HAP-1 (cell line): ENCODE results near the gene NT5DC3.

ENCODE experiments used
- DNase-seq, 2 experiments: peaks; one replicate each; pipeline ENCODE4 v3.0.0-alpha.2; 2016 to 2020; ENCODE audit warnings: low spot score in 2 of 2
- H3K27me3 ChIP-seq: fragments of 250-450 bp; sonication (Bioruptor Pico); 2 replicates; pipeline ENCODE4 v1.5.1; 2020; ENCODE audit warnings: low read depth, mild to moderate bottlenecking, moderate library complexity
- H3K36me3 ChIP-seq: fragments of 250-450 bp; sonication (Bioruptor Pico); replicated peaks from 2 replicates; pipeline ENCODE4 v1.5.1; 2020; ENCODE audit warnings: mild to moderate bottlenecking
- H3K4me1 ChIP-seq: fragments of 250-450 bp; sonication (Bioruptor Pico); 2 replicates; pipeline ENCODE4 v1.5.1; 2020; ENCODE audit warnings: mild to moderate bottlenecking
- H3K4me3 ChIP-seq: fragments of 250-450 bp; sonication (Bioruptor Pico); 2 replicates; pipeline ENCODE4 v1.5.1; 2020; ENCODE audit warnings: mild to moderate bottlenecking, moderate library complexity
- H3K9me3 ChIP-seq: fragments of 250-450 bp; sonication (Bioruptor Pico); 2 replicates; pipeline ENCODE4 v1.5.1; 2020; ENCODE audit warnings: mild to moderate bottlenecking, moderate library complexity
- in situ Hi-C: fragments of 300-500 bp; cut with MboI; formaldehyde crosslinking; loops from 3 replicates; pipeline ENCODE4 v1.14.3; 2020; ENCODE audit warnings: low sequenced_read_pairs, inconsistent platforms, mixed read lengths

NT5DC3 gene

GRCh38 chr12:103743788-103744187, 97.2 kb downstream of the NT5DC3 start:
- Histone ChIP-seq H3K4me3 (no peak overlapping the region), H3K27me3 (no peaks in the 10 kb centered on the region; the same call in 1 of the 2 replicates), H3K9me3 (no peaks in the 10 kb centered on the region), H3K36me3 (no peaks in the 10 kb centered on the region), H3K4me1 (no peaks in the 10 kb centered on the region)
- DNase-seq = no peak
- in situ Hi-C loops = no loop called here

DNA sequence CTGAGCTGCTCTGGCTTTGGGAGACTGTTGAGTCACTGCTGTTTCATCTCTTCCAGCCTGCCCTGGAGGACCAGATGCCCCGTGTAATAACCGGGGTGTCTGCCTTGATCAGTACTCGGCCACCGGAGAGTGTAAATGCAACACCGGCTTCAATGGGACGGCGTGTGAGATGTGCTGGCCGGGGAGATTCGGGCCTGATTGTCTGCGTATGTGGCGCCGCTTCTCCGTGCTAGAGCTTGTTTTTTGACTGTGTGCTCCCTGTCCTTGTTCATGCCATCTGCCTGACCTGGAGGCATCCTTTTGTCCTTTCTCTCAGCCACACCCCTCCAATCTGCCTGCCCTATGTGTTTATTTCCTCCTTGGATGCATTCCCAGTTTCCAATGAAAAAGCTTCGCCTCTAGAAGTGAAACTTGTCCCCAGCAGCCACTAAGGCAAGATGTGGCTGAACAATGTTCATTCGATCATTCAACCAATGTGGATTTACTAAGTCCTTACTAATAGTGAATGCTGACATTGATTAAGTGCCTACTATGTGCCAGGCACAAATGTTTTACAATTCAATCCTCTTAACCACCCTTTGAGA, 98.6 kb downstream of the NT5DC3 start:
- no peaks in the 10 kb centered on the region for H3K4me1 ChIP-seq
- H3K36me3 ChIP-seq = no peaks in the 10 kb centered on the region
- no peak for DNase-seq
- H3K4me3 ChIP-seq = no peak overlapping the region
- no peaks in the 10 kb centered on the region; the same call in none of the 2 replicates for H3K27me3 ChIP-seq
- in situ Hi-C loops = no loop called here
- no peaks in the 10 kb centered on the region for H3K9me3 ChIP-seq

- H3K9me3 ChIP-seq = no peaks in the 10 kb centered on the region
- no peak for DNase-seq
- no peak overlapping the region for H3K4me3 ChIP-seq
- no peaks in the 10 kb centered on the region for H3K36me3 ChIP-seq
- H3K4me1 ChIP-seq = no peaks in the 10 kb centered on the region
- in situ Hi-C loops = no loop called here
- peaks cover 10% of the 10 kb centered on the region for H3K27me3 ChIP-seq
Observed at GRCh38 chr12:103737881-103738280, 103.2 kb downstream of the NT5DC3 start.

DNA sequence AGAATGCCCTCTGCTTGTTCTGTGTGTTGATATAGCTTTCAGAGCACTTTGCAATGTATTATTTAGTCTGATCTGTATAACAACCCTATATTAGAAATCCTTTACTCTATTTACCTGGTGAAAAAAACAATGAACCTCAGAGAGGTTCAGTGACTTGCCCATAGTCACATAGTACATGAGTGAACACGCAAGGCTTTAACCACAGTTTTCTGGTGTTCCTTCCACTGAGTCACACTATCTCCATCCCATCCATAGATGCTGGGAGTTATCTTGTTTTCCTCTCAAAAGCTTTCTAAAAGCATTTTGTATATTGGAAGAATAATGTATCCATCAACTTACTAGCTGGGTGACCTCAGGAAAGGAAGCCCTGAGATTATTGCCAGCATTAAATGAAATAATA, 104.5 kb downstream of the NT5DC3 start:
- no peaks in the 10 kb centered on the region for H3K4me1 ChIP-seq
- no peaks in the 10 kb centered on the region for H3K9me3 ChIP-seq
- in situ Hi-C loops = no loop called here
- H3K27me3 ChIP-seq = peaks cover 10% of the 10 kb centered on the region
- DNase-seq = no peak
- H3K4me3 ChIP-seq = no peak overlapping the region
- H3K36me3 ChIP-seq = no peaks in the 10 kb centered on the region

DNA sequence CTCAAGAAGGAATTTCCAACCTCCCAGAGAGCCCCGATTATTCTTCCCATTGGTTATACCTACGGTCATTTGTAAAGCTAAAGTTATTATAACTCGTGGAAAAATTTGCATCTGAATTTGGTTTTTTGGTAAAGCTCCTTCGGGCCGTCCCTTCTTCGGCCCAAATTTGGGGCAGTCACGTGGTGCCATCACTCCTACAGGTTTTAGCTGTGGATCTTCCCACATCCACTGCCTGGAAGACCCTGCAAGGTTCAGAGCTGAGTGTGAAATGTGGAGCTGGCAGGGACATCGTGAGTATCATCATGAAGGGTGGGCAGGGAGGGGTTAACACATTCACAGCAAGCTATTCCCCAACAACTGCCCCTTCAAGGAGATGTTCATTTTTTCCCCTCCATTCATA, 105.7 kb downstream of the NT5DC3 start:
- no peaks in the 10 kb centered on the region for H3K4me1 ChIP-seq
- H3K27me3 ChIP-seq = peaks cover 10% of the 10 kb centered on the region
- H3K4me3 ChIP-seq = no peak overlapping the region
- in situ Hi-C loops = no loop called here
- DNase-seq = no peak
- no peaks in the 10 kb centered on the region for H3K9me3 ChIP-seq
- H3K36me3 ChIP-seq = no peaks in the 10 kb centered on the region

- no peak for DNase-seq
- Histone ChIP-seq H3K4me1 (no peaks in the 10 kb centered on the region), H3K36me3 (no peaks in the 10 kb centered on the region), H3K4me3 (no peak overlapping the region), H3K27me3 (peaks cover 10% of the 10 kb centered on the region), H3K9me3 (no peaks in the 10 kb centered on the region)
- in situ Hi-C loops = no loop called here
Observed at GRCh38 chr12:103734863-103735262, 106.2 kb downstream of the NT5DC3 start.

- in situ Hi-C loops = no loop called here
- H3K27me3 ChIP-seq = peaks cover 10% of the 10 kb centered on the region
- DNase-seq = no peak
- no peaks in the 10 kb centered on the region for H3K4me1 ChIP-seq
- no peaks in the 10 kb centered on the region for H3K9me3 ChIP-seq
- no peak overlapping the region for H3K4me3 ChIP-seq
- H3K36me3 ChIP-seq = no peaks in the 10 kb centered on the region
Observed at GRCh38 chr12:103731539-103731938, 109.5 kb downstream of the NT5DC3 start.

GRCh38 chr12:103729499-103729898, 111.5 kb downstream of the NT5DC3 start:
- in situ Hi-C loops = no loop called here
- H3K9me3 ChIP-seq = no peaks in the 10 kb centered on the region
- no peak overlapping the region for H3K4me3 ChIP-seq
- no peaks in the 10 kb centered on the region for H3K36me3 ChIP-seq
- peaks cover 4% of the 10 kb centered on the region; the same call in 1 of the 2 replicates for H3K27me3 ChIP-seq
- H3K4me1 ChIP-seq = no peaks in the 10 kb centered on the region
- no peak for DNase-seq

DNA sequence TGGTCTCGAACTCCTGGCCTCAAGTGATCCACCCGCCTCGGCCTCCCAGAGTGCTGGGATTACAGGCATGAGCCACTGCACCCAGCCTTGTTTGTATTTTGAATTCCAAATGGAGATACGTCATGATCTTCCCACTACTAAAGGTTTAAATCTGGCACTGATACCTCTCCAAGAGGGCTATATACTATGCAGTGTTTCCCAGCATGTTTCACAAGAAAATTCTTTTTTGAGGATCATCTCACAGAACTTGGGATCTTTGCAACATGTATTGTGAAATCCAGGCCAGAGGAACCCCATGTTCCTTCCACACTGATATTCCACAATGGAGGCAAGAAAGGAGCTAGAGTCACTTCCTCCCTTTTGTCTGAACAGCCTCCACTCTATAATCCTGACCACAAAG, 112.7 kb downstream of the NT5DC3 start:
- no peaks in the 10 kb centered on the region for H3K36me3 ChIP-seq
- in situ Hi-C loops = no loop called here

DNA sequence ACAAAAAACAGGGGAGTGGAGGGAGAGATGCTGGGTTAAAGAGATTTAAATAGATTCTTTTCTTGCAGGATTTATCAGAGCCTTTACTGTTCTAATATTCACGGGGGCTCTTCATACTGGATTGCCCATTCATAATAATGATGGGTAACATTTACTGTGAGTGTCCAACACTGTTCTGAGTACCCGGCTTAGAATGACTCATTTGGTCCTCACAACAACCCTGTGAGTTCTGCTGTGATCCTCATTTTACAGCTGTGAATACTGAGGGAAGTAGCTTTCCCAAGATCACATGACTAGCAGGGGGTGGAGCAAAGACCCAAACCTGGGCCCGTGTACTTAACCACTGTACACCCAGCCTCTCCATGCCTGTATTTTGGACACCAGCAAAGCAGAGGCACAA, 113.4 kb downstream of the NT5DC3 start:
- no peaks in the 10 kb centered on the region for H3K36me3 ChIP-seq
- DNase-seq = no peak
- in situ Hi-C loops = no loop called here
- no peak overlapping the region for H3K4me3 ChIP-seq
- no peaks in the 10 kb centered on the region for H3K9me3 ChIP-seq
- no peaks in the 10 kb centered on the region for H3K4me1 ChIP-seq
- H3K27me3 ChIP-seq = peaks cover 6% of the 10 kb centered on the region; the same call in 1 of the 2 replicates

More for the DNA sequence above, 112.7 kb downstream of the NT5DC3 start:
- Histone ChIP-seq H3K4me3 (no peak overlapping the region), H3K9me3 (no peaks in the 10 kb centered on the region), H3K4me1 (no peaks in the 10 kb centered on the region), H3K27me3 (peaks cover 6% of the 10 kb centered on the region; the same call in 1 of the 2 replicates)
- no peak for DNase-seq

DNA sequence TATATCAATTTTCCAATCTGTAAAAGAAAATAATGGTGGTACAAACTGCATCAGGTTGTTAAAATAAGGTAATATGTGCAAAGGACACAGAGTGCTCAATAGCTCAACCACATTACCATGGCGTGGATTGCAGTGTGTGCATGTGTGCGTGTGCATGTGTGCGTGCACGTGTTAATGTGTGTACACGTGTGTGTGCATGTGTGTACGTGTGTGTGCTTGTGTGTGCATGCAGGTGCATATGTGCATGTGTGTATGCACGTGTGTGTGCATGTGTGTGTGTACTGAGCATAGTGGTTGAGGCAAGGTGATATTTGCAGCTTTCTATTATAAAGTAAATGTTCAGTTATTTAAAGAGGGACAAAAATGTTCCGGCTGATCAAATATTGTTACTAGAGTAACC, 115.6 kb downstream of the NT5DC3 start:
- H3K4me3 ChIP-seq = no peak overlapping the region
- no peaks in the 10 kb centered on the region for H3K4me1 ChIP-seq
- in situ Hi-C loops = no loop called here
- H3K9me3 ChIP-seq = no peaks in the 10 kb centered on the region
- no peaks in the 10 kb centered on the region for H3K36me3 ChIP-seq
- DNase-seq = no peak
- H3K27me3 ChIP-seq = peaks cover 12% of the 10 kb centered on the region; the same call in 1 of the 2 replicates
